Measurements from ENCODE around the gene FRS2.

FRS2 gene

GRCh38 chr12:69476276-69477017, 6.3 kb downstream of the FRS2 start:
- in situ Hi-C loops (cut with HindIII; ENCODE audit: low sequenced_read_pairs): no loop called here
- no peak for DNase-seq (ENCODE audit: low read depth)
- H3K4me3 ChIP-seq (ENCODE audit: low read depth, low read length): no peak overlapping the region
- TF ChIP-seq, protein P1, sequence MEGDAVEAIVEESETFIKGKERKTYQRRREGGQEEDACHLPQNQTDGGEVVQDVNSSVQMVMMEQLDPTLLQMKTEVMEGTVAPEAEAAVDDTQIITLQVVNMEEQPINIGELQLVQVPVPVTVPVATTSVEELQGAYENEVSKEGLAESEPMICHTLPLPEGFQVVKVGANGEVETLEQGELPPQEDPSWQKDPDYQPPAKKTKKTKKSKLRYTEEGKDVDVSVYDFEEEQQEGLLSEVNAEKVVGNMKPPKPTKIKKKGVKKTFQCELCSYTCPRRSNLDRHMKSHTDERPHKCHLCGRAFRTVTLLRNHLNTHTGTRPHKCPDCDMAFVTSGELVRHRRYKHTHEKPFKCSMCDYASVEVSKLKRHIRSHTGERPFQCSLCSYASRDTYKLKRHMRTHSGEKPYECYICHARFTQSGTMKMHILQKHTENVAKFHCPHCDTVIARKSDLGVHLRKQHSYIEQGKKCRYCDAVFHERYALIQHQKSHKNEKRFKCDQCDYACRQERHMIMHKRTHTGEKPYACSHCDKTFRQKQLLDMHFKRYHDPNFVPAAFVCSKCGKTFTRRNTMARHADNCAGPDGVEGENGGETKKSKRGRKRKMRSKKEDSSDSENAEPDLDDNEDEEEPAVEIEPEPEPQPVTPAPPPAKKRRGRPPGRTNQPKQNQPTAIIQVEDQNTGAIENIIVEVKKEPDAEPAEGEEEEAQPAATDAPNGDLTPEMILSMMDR (IDR thresholded peaks at IDR 0.05; ENCODE audit: low read depth, low read length, missing control alignments): no peak

DNA sequence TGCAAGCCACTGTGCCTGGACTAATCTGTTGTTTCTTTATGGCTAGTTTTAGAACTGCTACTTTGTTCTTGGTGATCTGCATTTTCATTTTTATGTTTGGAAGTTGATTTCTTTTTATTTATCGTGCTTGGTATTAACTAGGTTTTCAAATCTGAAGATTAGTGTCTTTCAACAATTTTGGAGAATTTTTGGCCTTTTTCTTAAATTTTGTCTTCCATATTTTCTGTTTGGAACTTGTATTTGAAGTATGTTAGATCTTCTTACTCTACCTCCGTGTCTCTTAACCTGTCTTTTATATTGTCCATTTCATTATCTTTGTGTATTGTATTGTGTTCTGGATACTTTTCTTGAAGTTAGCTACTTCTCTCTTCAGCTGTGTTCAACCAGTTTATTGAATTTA, 9.5 kb downstream of the FRS2 start:
- in situ Hi-C loops (cut with HindIII; ENCODE audit: low sequenced_read_pairs): no loop called here
- TF ChIP-seq, protein P1 (IDR thresholded peaks at IDR 0.05; ENCODE audit: low read depth, low read length, missing control alignments): no peak
- DNase-seq (ENCODE audit: low read depth): no peak
- H3K4me3 ChIP-seq (ENCODE audit: low read depth, low read length): no peak overlapping the region

DNA sequence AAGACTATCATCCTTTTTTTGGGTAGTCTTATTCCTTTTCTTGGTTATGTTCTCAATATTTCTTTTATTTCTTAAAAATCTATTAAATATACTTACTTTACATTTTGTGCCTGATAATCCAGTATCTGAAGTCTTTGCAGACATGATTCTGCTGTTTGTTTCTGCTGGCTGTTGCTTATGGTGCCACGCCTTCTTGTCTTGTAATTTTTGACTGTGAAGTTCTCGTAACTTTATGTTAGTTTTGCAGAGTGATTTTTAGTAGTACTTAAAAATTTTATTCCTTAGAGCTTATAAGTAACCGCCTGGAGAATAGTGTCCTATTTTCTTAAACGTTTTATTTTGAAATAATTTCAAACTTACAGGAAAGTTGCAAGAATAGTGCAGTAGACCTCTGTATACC, 10.5 kb downstream of the FRS2 start:
- in situ Hi-C loops (cut with HindIII; ENCODE audit: low sequenced_read_pairs): no loop called here
- TF ChIP-seq, protein P1 (IDR thresholded peaks at IDR 0.05; ENCODE audit: low read depth, low read length, missing control alignments): no peak
- H3K4me3 ChIP-seq (ENCODE audit: low read depth, low read length): no peak overlapping the region
- no peak for DNase-seq (ENCODE audit: low read depth)

GRCh38 chr12:69481133-69481532, 10.9 kb downstream of the FRS2 start:
- DNase-seq (ENCODE audit: low read depth): no peak
- in situ Hi-C loops (cut with HindIII; ENCODE audit: low sequenced_read_pairs): no loop called here

DNA sequence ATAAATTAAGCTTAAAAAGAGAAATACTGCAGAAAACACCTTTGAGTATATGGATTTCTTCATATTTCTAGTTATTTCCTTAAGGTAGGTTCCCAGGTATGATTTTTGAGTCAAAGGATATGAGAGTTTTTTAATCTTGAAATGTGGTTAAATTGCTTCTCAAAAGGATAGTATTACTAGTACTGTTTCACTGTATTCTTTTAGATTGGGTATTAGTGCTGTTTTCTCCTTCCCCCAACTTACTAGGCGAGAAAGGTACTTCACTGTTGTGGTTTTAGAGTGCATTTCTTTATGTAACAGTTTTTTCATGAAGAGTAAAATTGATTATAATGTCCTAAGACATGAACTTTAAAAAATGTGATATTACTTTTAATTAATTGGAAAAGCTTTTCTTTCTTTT, 13.5 kb downstream of the FRS2 start:
- no peak for DNase-seq (ENCODE audit: low read depth)
- TF ChIP-seq, protein P1 (IDR thresholded peaks at IDR 0.05; ENCODE audit: low read depth, low read length, missing control alignments): no peak
- H3K4me3 ChIP-seq (ENCODE audit: low read depth, low read length): no peak overlapping the region
- in situ Hi-C loops (cut with HindIII; ENCODE audit: low sequenced_read_pairs): no loop called here

More at GRCh38 chr12:69481133-69481532, 10.9 kb downstream of the FRS2 start:
- no peak overlapping the region for H3K4me3 ChIP-seq (ENCODE audit: low read depth, low read length)
- TF ChIP-seq, protein P1 (IDR thresholded peaks at IDR 0.05; ENCODE audit: low read depth, low read length, missing control alignments): no peak

DNA sequence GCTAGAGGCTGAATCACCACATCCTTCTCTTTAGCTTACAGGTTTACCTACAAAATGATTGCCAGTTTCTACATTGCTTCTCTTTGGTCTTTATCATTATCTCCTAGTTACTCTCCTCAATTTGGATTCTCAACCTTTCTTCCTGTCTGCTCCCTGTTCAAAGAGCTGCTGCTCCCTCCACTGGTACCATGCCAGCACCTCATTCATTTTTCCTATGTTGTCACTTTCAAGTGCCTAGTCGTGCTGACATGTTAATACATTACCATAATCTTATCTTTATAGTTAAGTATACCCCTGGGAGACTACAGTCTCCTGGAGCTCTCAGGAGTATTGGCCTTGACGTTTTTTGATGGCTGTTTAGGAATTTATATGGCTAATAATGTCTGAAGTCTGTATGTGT, 14.2 kb downstream of the FRS2 start:
- no peak overlapping the region for H3K4me3 ChIP-seq (ENCODE audit: low read depth, low read length)
- TF ChIP-seq, protein P1 (IDR thresholded peaks at IDR 0.05; ENCODE audit: low read depth, low read length, missing control alignments): no peak
- in situ Hi-C loops (cut with HindIII; ENCODE audit: low sequenced_read_pairs): no loop called here
- DNase-seq (ENCODE audit: low read depth): no peak

Measured in astrocyte of the cerebellum (primary cell).